Mucosa of gallbladder (tissue), 1 donor: ENCODE results near the gene NOD1. TPM values are rescaled to one million over a fixed set of nuclear protein-coding genes. Genes with fewer than 3 reads are reported as not detected.
"Not testable (repeated sequence)": the region's sequence is repeated elsewhere in the genome, so short reads cannot be mapped to it uniquely, and the experiment has no call there.

ENCODE experiments used
- DNase-seq: peaks from one replicate; pipeline ENCODE4 v3.0.0-alpha.2; 2020; ENCODE audit warnings: low spot score
- total RNA-seq: library from RNA; stranded (reverse); gene quantifications from one replicate; pipeline ENCODE4 v1.2.1, GENCODE V29; 2021
- donor health status: DM: no; HTN: no; CAD: no.

NOD1 gene
- total RNA-seq, 1 donor from 2014 or later: 12.7 TPM

GRCh38 chr7:30421647-30422196 lies 56.9 kb downstream of the NOD1 start:
- DNase-seq: no peak

- no peak for DNase-seq
Measured at GRCh38 chr7:30420662-30421061, 57.9 kb downstream of the NOD1 start.

GRCh38 chr7:30420080-30420479 lies 58.5 kb downstream of the NOD1 start:
- not testable (repeated sequence) for DNase-seq

GRCh38 chr7:30413864-30414263 lies 64.7 kb downstream of the NOD1 start:
- no peak for DNase-seq

GRCh38 chr7:30412782-30413504 lies 65.6 kb downstream of the NOD1 start:
- DNase-seq: peak; percentile 52

GRCh38 chr7:30411897-30412296 lies 66.7 kb downstream of the NOD1 start:
- DNase-seq: no peak

- DNase-seq: no peak
Measured at GRCh38 chr7:30411173-30411572, 67.4 kb downstream of the NOD1 start.

GRCh38 chr7:30406664-30407425 lies 71.7 kb downstream of the NOD1 start:
- DNase-seq: no peak

- no peak for DNase-seq
Measured at GRCh38 chr7:30405179-30405578, 73.4 kb downstream of the NOD1 start.

- DNase-seq: peak; percentile 60
Measured at GRCh38 chr7:30403477-30403876, 75.1 kb downstream of the NOD1 start.

- DNase-seq: no peak
Measured at GRCh38 chr7:30396389-30396788, 82.2 kb downstream of the NOD1 start.

GRCh38 chr7:30395676-30396075 lies 82.9 kb downstream of the NOD1 start:
- no peak for DNase-seq

GRCh38 chr7:30391806-30392205 lies 86.8 kb downstream of the NOD1 start:
- DNase-seq: no peak

- no peak for DNase-seq
Measured at GRCh38 chr7:30390736-30391636, 87.6 kb downstream of the NOD1 start.

GRCh38 chr7:30389791-30390190 lies 88.8 kb downstream of the NOD1 start:
- no peak for DNase-seq

GRCh38 chr7:30382607-30383006 lies 96.0 kb downstream of the NOD1 start:
- DNase-seq: no peak

- DNase-seq: not testable (repeated sequence)
Measured at GRCh38 chr7:30380824-30381223, 97.8 kb downstream of the NOD1 start.

- DNase-seq: no peak
Measured at GRCh38 chr7:30380294-30380693, 98.3 kb downstream of the NOD1 start.

GRCh38 chr7:30379741-30380140 lies 98.8 kb downstream of the NOD1 start:
- DNase-seq: no peak

GRCh38 chr7:30379131-30379530 lies 99.5 kb downstream of the NOD1 start:
- no peak for DNase-seq

GRCh38 chr7:30378275-30378674 lies 100.3 kb downstream of the NOD1 start:
- no peak for DNase-seq
